ENCODE measurements around the gene ABCA4.
"Not testable (repeated sequence)": the region's sequence is repeated elsewhere in the genome, so short reads cannot be mapped to it uniquely, and the experiment has no call there.

Gene ABCA4

GRCh38 chr1:94000510-94001282 is 120.3 kb downstream of the ABCA4 start:
- TF ChIP-seq CTCF (IDR thresholded peaks at IDR 0.05; ENCODE audit: insufficient read depth, low read length, missing control alignments) = no peak
- no peak overlapping the region for H3K4me3 ChIP-seq (ENCODE audit: low read depth, low read length)
- CTCF ChIA-PET = interaction anchor here (0.8 kb wide), 1 partner anchor 10 kb away, joined by 3 read pairs; no protein-coding TSS in a partner anchor
- no peak for DNase-seq (ENCODE audit: low read depth, low spot score)
- POLR2A ChIA-PET = no interaction called here

GRCh38 chr1:93999840-94000415 is 121.0 kb downstream of the ABCA4 start:
- TF ChIP-seq CTCF (IDR thresholded peaks at IDR 0.05; ENCODE audit: insufficient read depth, low read length, missing control alignments) = no peak
- CTCF ChIA-PET = interaction anchor here (0.6 to 1.1 kb wide), 5 partner anchors 11 to 91 kb away, joined by 3 to 5 read pairs (median 3); partner anchors contain the start of gene GCLM
- POLR2A ChIA-PET = no interaction called here
- no peak overlapping the region for H3K4me3 ChIP-seq (ENCODE audit: low read depth, low read length)
- DNase-seq (ENCODE audit: low read depth, low spot score) = no peak

- DNase-seq (ENCODE audit: low read depth, low spot score); POLR2A ChIA-PET; CTCF ChIA-PET; H3K4me3 ChIP-seq (ENCODE audit: low read depth, low read length): not testable (repeated sequence)
These were observed 122.4 kb downstream of the ABCA4 start for GRCh38 chr1:93998532-93998931.

GRCh38 chr1:93997756-93998155 is 123.2 kb downstream of the ABCA4 start:
- no peak for TF ChIP-seq CTCF (IDR thresholded peaks at IDR 0.05; ENCODE audit: insufficient read depth, low read length, missing control alignments)
- ChIA-PET POLR2A (no interaction called here), CTCF (interaction anchor here (1.0 kb wide), 1 partner anchor 26 kb away, joined by 3 read pairs; no protein-coding TSS in a partner anchor)
- DNase-seq (ENCODE audit: low read depth, low spot score) = no peak
- no peak overlapping the region for H3K4me3 ChIP-seq (ENCODE audit: low read depth, low read length)

- CTCF ChIA-PET = interaction anchor here (1.1 to 2.3 kb wide), 3 partner anchors 16 to 86 kb away, joined by 3 to 9 read pairs (median 3); no protein-coding TSS in a partner anchor
- no peak for DNase-seq (ENCODE audit: low read depth, low spot score)
- H3K4me3 ChIP-seq (ENCODE audit: low read depth, low read length) = no peak overlapping the region
- POLR2A ChIA-PET = no interaction called here
- TF ChIP-seq CTCF (IDR thresholded peaks at IDR 0.05; ENCODE audit: insufficient read depth, low read length, missing control alignments) = no peak
These were observed 125.0 kb downstream of the ABCA4 start for GRCh38 chr1:93995837-93996536.

GRCh38 chr1:93993731-93994130 is 127.2 kb downstream of the ABCA4 start:
- ChIA-PET CTCF (interaction anchor here (2.3 kb wide), 1 partner anchor 84 kb away, joined by 12 read pairs; the partner anchor contains the start of gene GCLM), POLR2A (no interaction called here)
- DNase-seq (ENCODE audit: low read depth, low spot score) = no peak
- no peak for TF ChIP-seq CTCF (IDR thresholded peaks at IDR 0.05; ENCODE audit: insufficient read depth, low read length, missing control alignments)
- H3K4me3 ChIP-seq (ENCODE audit: low read depth, low read length) = no peak overlapping the region

Data from AG04449 (cell line).